NCI-H128 (cell line): ENCODE measurements around the gene SLC32A1.

Experiments used
- DNase-seq: peaks from one replicate; lab custom pipeline; 2025; ENCODE audit not compliant: unreplicated experiment; lab: John Stamatoyannopoulos, UW

SLC32A1 gene, protein sequence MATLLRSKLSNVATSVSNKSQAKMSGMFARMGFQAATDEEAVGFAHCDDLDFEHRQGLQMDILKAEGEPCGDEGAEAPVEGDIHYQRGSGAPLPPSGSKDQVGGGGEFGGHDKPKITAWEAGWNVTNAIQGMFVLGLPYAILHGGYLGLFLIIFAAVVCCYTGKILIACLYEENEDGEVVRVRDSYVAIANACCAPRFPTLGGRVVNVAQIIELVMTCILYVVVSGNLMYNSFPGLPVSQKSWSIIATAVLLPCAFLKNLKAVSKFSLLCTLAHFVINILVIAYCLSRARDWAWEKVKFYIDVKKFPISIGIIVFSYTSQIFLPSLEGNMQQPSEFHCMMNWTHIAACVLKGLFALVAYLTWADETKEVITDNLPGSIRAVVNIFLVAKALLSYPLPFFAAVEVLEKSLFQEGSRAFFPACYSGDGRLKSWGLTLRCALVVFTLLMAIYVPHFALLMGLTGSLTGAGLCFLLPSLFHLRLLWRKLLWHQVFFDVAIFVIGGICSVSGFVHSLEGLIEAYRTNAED

DNA sequence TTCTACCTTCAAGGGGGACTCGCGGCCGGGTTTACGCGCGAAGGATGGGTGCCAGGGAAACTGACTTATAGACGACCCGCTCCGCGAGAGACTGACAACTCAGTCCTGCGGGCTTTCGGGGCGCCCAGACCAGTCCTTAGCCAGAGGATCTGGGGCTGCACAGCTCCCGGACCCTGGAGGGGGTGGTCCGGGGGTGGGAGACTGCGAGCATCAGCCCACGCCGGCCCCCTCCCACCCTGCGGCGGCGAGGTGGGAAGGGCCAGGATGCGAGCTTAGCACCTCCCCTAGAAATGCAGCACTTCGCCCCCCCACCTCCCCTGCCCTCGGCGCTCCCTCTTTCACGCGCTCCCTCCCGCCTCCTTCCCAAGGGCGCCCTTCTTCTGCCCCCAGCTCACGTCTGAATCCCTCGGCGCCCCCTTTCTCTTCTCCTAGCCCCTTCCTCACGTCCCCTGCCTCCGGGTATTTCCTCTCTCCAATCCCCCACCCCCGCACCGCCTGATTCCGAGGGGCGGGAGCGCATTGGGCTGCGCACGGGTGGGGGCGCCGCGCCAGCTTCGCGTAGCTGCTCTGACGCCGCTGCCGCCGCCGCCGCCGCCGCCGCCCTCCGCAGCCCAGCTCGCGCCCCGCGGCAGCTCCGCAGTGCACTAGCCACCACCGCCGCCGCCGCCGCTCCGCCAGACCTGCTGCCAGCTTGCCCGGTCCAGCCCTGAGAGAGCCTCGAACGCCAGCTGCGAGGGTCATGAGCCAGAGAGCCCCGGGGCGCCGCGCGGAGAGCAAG, at the start of gene SLC32A1:
TSS of gene SLC32A1 (plus strand) at position 639 of the 778 bp plus-strand sequence. CDS start 239 bp downstream, outside the sequence.
- no peak for DNase-seq

DNA sequence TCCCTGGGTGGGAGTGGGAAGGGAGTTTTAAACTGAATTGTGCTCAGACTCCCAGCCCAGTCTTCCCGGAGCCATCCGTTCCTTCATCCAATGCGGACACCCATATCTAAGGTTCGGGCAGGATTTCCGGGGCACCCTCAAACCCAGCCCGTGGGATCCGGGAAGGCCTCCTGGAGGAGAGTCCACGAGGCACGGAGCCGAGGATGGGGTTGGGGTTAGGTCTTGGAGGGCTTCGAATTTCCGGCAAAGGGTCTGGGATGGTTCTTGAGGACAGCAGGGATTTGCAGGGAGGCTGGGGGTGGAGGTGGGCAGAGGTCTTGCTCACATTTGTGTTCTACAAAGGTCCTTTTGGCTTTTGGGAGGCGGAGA, 49.5 kb upstream of the SLC32A1 start:
- no peak for DNase-seq

DNA sequence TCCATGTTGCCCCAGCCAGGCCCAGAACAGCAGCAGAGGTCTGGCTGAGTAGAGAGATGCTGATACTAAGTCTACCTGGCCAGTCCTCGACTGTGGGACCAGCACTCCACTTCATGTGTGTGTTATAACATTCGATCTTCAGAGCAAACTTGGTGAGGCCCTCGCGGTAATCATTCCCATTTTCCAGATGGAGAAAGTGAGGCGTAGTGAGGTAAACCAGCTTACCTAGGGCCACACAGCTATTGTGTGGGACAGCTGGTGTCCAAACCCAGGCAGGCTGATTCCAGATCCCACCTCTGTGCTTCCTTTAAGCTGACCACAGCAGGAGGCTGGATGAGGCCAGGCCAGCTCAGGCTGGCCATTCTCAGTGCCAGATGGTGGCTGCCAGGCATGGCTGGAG, 47.7 kb upstream of the SLC32A1 start:
- no peak for DNase-seq

DNA sequence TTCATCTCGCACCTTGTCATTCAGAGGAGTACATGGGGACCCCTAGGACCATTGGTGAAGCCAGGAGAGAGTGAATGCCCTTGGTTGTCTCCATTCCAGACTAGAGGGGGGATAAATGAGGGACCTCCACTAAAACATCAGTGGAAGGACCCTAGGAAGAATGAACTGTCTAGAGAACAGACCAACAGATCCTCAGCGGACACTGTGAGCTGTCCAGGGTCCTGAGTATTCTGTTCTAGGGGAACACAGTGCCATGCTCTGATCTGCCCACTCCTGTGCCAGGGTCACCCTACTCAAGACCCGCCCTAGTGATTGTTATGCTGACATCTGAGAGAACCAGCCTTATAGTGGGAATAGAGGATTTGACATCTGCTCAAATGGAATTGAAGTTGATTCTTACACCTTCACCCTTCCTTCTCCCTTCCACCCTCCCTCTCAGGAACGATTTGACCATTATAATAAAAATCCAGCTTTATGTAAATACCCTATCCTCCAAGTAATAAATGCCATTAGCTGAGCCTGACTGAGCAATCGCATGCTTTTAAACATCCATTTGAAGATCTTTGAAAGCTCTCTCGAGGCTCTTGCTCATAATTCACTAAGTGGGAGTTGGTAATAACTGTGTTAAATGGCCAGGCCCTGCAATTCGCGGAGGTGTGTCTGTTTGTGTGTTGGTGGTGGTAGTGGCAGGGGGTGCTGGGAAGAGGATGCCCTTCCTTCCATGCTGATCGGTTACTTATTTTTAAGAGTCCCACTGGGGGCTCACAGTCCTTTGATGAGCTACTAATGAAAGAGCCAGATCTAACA, 43.6 kb upstream of the SLC32A1 start:
- DNase-seq = no peak

DNA sequence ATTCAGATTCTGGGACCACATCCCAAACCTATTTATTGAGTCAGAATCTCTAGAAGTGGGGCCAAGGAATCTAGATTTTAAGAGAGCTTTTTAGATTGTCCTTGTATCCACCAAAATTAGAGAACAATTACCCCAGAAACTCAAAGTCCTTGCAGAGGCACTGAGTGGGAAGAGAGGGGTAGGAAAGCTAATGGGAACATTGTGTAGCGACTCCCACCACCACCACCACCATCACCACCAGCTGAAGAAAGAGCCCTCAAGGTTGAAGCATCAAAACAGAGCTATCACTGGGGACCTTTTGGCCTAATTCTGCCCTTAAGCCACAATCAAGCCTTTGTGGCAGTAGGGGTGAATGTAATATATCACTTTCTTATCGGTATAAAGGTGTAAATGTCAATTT, 39.0 kb upstream of the SLC32A1 start:
- no peak for DNase-seq

DNA sequence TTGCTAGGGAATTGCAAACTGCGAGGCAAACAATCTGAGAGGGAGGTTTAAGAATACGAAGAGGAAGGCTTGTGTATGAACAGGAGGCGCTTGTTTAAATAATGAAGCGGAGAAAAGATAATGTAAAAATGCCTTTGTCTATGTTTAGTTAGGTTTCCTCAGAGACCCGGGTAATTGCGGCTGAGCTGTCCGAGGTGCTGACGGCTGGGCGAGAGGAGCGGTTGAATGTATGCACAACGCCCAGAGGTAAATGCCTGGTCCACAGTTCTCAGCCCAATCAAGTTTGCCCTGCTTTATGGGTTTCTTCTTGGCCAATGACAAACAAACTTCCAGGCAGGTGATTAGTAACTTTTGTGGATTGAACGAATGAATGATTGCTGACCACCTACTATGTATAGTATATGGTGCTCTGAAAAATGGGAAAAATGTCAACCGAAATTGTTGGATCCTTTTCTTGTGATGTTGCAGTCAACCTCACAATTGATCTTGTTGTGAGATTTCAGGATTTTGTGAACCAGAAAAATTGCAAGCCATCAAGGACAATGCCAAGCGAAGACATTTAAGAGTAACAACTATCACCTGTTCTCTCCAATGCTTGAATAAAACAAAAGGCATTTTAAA, 38.3 kb upstream of the SLC32A1 start:
- no peak for DNase-seq

DNA sequence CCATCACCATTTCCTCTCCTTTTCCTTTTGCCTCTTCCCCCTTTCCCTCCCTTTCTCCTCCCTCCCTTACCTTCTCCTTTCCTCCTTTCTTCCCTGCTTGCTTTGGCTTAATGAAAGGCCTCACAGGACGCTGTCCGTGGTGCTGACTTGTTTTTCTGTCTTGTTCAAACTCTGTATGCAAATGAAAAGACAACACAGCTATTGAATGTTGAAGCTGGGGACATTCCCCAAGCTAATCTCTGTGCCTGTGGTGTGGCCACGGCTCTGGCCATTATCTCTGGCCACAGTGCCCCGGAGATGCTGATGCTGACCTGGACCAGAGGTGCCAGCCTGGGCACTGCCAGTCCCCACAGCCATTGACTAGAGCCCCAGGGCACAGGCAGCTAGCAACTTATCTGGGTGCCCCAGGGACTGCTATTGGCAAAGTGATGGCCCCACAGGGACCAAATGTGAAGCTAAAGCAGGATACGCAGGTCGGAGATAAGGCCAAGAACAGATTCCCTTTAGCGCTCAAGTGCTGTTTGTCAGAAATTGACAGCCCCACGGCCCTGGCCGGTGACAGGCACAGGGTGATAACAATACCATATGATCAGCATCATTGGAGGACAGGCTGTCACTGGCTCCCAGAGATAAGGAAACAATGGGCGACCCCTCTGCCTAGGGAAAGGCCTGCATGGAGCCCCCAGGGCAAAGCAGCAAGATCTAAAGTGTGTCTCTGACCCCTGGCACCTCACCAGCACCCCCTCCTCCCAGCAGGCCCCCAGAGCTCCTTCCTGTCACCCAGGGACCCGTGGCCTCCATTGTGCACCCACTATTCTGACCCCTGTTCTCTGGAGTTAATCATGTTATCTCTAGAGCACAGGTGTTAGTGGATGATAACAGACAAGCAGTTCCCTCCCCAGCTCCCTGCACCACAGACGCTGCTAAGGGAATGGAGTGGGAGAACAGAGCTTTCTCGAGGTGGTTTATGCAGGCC, 31.6 kb upstream of the SLC32A1 start:
- DNase-seq = no peak

DNA sequence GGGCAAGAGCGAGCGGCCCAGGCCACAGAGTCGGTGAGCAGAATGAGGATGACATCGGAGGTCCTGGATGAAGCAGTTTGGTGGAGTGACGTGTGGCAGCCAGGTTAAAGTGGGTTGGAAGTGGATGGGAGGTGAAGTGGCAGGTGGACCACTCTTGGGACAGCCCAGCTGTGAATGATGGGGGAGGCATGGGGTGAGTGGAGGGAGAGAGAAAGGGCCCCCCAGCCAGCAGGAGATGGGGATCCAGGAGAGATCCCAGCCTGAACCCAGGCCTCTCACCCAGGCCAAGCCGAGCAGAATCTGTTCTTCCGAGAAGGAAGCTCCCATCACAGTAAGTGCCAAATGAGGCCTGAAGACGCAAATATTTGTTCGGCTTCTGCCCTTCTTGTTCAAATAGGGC, 27.0 kb upstream of the SLC32A1 start:
- DNase-seq = no peak

DNA sequence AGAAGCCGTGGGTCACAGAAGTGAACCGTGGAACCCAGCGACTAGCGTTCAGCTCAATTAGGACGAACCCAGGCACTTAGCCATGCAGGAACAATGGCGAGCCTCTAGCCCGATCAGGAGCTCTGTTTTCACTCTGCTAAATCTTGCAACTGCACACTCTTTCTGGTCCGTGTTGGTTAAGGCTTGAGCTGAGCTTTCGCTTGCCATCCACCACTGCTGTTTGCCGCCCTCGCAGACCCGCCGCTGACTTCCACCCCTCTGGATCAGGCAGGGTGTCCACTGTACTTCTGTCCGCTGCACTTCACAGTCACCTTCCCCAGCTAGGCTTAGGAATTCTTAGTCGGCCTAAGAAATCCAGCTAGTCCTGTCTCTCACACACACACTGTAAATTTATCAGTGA, 25.7 kb upstream of the SLC32A1 start:
- no peak for DNase-seq

DNA sequence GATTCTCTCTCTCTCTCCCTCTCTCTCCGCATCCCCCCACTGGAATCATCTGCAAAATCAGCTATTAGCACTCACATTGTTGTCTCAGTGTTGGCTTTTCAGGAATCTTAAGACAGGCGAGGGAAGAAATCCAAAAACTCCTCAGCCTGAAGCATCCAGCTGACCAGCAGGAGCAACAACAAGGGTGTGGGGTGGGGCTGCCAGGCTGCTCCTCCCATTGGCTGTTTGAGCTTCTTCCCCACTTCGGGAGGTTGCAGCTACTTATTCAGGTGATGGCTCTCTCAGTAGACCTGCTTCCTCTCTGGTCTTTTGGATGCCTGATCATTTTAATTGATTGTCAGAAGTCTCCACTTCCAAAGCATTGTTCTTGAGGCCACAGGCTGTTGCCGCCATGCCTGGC, 24.1 kb upstream of the SLC32A1 start:
- DNase-seq = no peak

DNA sequence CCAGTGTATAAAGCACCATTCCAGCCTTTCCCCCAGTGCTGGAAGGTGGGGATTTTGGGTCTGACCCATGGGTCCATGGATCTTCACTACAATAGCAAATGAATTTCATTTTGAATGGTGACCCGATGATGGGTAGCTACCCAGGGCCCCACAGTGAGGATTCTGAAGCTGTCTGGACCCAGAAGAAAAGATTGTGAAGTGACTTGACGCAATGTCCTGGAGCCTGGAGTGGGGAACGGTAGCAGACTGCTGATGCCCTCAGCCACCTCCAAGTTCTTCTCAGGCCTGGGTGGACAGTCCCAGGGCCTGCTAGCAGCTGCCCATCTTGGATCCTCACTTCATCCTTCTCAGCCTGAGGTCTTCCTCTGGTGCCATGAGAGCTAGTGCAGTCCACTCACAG, 23.4 kb upstream of the SLC32A1 start:
- DNase-seq = no peak

DNA sequence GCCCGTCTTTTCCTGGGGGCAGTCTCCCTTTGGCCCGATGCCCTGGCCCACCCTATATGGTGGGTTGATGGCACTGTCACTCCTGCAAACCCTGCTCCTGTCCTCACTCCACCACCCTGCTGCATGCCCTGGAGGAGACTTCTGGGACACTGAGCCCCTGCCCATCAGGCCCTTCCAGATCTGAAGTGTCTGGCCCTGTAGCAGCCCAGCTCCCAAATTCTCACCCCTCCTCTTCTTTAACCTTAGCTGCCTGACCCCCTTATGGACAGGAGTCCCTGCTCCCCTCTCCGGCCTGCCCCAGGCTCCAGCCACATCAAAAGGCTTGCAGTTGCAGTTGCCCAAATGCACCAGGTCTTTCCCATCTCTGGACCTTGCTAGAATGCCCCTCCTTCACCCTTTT, 20.8 kb upstream of the SLC32A1 start:
- DNase-seq = no peak

DNA sequence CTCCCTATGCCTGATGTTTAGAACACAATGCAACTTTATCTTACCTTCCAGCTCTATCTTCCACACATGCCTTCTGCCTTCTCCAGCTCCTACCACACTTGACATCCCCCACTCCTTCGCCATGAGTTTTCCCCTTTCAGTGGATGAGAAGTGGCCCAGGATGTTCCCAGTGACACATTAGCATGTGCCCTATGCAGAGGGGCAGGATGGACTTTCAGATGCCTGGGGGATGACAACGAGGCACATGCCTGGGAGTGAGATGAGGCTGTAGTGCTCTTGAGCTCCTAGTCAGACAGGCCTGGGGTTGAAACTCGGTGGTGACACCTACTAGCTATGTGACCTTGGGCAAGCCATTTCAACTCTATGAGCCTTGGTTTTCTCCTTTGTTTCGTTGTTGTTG, 20.1 kb upstream of the SLC32A1 start:
- DNase-seq = no peak

DNA sequence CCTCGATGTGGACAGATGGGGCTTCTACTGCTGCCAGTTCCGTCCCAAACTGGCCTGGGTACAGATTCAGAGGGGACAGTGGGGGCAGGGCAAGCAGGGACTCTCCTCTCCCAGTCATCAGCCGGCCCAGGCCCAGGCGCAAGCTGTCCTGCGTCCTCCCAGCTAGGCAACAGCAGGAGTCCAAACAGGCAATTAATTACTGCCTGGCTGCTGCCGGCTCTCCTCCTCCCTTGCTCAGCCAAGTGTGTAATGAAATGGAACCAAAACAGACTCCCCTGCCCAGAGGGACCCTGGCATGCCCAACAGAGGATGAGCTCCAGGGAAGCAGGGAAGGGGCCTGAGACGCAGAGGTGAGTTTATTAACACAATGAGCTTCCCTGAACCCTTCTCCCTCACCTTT, 17.8 kb upstream of the SLC32A1 start:
- DNase-seq = no peak

DNA sequence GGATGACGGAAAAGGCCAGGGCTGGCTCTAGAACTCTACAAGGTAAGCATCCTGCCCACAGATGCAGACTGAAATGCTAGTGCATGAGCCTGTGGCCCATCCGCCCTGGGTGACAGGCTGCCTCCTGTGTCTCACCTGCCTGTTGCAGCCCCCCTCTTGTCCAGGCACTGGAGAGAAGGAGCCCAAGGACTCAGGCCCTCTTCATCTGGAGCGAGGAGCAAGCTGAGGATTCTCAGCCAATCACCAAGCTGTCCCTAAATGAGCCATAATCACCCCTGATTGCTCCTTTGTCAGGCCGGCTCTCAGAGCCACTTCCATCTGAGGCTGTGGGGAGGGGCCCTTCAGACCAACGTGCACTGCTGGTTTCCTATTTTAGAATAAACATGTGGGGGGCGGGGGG, 10.0 kb upstream of the SLC32A1 start:
- DNase-seq = no peak

DNA sequence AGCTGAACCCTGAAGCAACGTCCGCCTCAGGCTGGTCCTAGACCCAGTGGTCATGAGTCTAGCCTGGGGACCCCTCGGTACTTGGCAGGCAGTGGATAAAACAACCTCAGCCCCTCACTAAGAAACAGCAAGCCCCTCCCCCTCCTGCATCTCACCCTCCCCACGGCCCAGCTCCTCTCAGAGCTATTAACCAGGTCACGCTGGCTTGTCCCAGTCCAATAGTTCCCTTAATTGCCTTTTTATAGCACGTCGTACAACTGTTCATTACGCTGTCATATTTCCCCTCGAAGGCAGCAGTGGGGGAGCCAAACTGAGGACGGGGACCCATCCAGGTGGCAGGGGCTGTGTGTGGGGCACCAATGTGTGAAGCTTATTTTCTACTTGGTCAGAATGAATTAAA, 8.6 kb upstream of the SLC32A1 start:
- no peak for DNase-seq

DNA sequence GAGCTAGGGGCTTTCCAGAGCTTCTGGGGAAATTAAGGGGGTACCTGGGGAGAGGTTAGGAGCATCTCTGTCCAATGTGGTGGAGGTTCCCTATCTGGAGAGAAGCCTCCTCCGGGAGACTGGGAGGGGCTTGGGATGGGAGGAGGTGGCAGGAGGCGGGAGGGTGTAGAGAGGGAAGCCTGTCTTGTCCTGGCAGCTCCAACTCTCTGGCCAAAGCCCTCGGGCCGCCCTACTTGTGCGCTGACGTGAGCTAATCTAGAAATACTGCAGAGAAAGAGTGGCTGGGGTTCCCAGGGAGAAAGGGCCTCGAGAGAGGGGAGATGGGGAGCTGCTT, 1.6 kb upstream of the SLC32A1 start:
- DNase-seq = no peak

DNA sequence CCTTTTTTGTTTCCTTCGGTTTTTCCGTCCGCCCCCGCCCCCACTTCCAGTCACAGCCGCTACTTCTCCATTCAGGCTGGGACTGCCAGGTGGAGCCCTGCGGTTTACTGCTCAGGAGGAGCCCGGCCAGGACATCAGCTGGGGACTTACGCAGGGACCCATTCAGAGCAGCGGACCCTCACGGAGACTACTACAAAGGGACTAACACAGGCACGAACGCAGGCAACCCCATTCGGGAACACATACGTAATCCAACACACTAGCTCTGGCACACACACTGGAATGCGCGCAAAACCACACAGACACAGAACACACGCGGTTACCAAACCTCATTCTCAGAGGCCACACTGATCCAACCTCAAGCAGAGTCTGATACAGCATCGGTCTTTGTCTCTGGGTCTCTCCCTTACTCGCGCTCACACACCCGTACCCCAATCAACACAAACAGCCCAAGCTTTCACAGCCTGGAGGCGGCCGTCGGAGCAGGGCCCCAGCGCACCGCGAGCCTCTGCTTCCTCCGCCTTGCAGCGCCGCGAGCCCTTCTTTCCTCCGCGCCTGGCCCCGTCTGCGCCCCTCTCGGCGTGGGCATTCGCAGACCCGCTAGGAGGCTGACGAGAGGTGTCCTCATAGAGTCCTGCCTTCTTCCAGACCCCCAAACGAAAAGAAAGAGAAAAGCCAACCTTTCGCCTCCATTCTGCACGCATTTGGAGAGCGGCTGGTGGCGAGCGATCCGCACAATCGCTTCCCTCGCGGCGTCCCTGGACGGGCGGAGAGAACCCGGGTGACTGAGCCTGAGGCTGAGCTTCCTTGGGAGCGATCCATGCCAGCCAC, 1.1 kb upstream of the SLC32A1 start:
- no peak for DNase-seq

DNA sequence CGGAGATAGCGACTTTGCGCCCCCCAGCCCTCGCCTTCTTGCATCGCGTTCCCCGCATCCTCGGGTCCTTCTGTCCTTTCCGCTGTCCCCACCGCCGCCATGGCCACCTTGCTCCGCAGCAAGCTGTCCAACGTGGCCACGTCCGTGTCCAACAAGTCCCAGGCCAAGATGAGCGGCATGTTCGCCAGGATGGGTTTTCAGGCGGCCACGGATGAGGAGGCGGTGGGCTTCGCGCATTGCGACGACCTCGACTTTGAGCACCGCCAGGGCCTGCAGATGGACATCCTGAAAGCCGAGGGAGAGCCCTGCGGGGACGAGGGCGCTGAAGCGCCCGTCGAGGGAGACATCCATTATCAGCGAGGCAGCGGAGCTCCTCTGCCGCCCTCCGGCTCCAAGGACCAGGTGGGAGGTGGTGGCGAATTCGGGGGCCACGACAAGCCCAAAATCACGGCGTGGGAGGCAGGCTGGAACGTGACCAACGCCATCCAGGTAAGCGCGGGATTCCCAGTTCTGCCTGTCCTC, 401 bp downstream of the SLC32A1 start:
- DNase-seq = no peak
